ENCODE data around the gene KLF17.

The KLF17 gene

DNA sequence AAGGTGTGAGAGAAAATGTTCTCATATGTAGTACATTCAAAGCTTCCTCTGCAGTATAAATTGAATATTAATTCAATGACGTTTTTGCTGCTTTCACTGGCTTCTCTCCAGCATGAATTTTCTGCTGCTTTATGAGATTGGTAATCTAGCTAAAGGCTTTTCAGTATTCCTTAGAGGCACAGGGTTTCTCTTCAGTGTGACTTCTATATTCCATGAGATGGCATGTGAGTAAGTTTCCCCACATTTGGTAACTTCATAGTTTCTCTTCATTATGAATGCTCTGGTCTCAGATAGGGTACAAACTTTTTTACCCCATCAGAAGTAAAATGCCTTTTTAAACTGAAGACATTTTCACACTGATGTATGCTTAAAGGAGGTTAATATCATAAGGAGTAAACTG, 33.2 kb downstream of the KLF17 start:
- no peak for DNase-seq (ENCODE audit: low read depth, low spot score)

DNA sequence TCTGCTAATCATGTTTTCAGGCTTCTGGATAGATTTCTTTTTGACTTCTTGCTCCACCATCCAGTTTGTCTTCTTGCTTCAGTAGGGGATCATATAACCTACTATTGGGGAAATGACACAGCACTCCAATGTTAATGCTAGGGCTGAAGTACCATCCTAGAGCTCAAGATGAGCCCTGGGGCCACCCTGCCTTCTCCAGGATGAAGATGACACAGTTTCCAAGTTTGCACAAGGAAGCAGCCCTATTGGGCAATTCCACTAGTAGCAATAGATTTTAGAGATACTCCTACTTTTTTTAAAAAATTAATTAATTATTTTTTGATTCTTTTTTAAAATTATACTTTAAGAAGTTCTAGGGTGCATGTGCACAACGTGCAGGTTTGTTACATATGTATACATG, 34.1 kb downstream of the KLF17 start:
- no peak for DNase-seq (ENCODE audit: low read depth, low spot score)

DNA sequence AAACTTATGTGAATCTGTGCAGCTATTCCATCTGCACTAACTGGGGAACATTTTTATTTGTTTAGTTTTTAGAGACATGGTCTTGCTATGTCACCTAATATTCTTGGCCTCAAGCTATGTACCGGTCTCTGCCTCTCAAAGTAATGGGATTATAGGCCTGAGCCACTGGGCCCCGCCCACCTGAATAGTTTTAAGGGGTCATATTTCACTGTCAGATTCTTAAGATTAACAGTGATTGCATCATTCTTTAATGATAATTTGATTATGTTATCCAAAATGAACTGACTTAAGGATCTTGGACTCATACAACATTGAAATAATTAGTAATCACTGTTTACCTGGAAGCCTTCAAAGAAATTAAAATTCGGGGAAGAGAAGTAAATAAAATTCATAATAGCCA, 35.4 kb downstream of the KLF17 start:
- DNase-seq (ENCODE audit: low read depth, low spot score): no peak

DNA sequence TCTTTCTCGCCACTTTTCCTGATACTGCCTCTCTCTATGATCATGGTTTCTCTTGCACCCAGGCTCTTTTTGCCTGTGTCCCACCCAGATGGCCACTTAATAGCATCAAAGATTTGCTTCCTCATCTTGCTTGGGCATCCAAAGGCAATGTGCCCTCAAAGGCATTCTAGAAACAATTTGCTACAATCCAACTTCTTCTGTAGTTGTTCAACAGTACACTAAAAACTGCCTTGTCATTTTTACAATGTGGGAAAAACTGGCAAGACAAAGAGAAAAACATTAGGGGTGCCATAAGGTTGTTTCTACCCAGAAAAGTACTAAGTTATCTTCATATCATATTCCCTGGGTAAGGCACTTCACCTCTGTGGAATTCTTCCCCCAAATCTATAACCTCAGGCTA, 39.3 kb downstream of the KLF17 start:
- DNase-seq (ENCODE audit: low read depth, low spot score): no peak

DNA sequence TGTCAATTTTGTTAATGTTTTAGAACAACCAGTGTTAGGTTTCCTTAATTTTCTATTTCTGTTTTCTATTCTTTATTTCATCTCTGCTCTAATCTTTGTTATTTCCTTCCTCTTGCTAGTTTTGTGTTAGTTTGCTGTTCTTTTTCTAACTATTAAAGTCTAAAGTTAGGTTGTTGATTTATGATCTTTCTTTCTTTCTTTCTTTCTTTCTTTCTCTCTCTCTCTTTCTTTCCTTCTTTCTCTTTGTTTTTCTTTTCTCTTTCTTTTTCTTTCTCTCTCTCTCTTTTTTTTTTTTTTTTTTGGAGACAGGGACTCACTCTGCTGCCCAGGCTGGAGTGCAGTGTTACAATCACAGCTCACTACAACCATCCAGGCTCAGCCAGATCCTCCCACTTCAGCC, 40.2 kb downstream of the KLF17 start:
- no peak for DNase-seq (ENCODE audit: low read depth, low spot score)

DNA sequence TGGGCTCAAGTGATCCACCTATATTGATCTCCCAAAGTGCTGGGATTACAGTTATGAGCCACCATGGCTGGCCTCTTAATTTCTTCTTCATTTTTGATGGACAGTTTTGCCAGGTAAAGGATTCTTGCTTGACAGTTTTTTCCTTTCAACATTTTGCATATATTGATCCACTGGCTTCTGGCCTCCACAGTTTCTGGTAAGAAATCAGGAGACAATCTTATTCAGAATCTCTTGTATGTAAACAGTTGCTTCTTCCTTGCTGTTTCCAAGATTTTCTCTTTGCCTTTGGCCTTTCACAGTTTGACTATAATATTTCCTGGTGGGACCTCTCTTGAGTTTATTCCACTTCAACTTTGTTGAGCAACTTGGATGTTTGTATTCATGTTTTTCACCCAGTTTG, 42.9 kb downstream of the KLF17 start:
- DNase-seq (ENCODE audit: low read depth, low spot score): no peak

DNA sequence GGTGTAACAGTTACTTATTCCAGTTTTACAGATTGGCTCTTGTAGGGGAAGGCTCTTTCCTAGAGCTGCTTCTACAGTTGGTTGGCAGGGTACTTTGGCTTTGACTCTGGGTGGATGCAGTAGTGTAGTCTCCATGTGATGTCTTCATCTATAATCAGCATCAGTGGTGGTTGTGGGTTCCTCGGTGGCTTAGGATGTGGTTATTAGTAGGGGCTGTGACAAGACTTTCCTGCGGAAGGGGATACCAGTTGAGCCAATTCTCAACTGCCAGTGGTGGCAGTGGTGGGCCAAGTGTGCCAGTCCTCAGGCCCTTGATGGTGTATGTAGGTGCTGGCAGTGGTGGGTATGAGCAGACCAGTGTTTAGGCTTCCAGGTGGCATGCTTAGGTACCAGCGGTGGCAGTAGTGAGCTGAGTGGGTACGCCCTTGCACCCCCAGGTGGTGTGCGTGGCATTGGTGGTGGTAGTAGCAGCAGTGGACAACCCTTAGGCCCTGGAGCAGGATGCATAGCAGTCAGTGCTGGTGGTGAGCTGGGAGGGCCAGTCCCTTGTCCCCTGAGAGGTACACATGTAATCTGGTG, 50.0 kb downstream of the KLF17 start:
- DNase-seq (ENCODE audit: low read depth, low spot score): no peak

DNA sequence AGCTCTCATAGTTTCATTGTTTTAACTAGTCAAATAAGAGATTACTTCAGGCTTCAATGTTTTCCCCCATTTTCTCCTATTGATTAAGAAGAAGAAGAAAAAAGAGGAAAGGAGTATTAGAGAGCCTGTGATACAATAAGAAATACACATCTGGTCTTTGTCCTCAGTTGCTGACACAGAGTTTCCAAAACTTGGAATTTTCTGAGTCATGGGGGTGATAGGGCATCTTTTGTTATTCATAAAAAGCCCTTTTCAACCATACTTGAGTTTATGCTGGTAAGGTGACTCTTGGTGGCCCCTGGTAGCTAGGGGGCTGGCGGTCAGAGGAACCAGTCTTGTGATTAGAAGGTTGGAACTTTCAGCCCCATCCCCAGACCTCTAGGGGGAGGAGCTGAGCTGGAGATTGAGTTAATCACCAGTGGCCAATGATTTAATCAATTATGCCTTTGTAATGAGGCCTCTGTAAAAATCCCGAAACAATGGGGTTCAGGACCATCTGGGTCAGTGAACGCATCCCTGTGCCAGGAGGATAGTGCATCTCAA, 51.7 kb downstream of the KLF17 start:
- DNase-seq (ENCODE audit: low read depth, low spot score): no peak

DNA sequence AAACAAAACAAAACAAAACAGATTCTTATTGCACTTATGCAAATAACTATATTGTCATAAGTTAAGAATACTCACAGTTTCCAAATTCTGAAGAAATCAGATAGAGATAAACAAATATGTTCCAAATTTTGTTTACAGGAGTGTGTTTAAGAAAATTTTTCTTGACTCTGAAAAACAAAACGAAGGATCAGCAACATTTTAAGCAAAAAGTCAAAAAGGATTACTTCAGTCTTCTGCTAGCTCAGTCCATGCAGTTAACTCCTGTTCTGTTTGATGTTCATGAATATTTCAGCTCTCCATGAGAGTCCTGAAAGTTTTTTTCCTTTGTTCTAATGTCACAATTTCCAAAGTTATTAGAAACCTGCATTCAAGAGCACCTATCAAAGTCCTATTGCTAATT, 56.0 kb downstream of the KLF17 start:
- no peak for DNase-seq (ENCODE audit: low read depth, low spot score)

Data from astrocyte of the hippocampus (primary cell).